ENCODE data around the gene BNIPL.

The BNIPL gene

GRCh38 chr1:151010346-151010726, 26.1 kb upstream of the BNIPL start:
- DNase-seq (ENCODE audit: low spot score), result no peak

DNA sequence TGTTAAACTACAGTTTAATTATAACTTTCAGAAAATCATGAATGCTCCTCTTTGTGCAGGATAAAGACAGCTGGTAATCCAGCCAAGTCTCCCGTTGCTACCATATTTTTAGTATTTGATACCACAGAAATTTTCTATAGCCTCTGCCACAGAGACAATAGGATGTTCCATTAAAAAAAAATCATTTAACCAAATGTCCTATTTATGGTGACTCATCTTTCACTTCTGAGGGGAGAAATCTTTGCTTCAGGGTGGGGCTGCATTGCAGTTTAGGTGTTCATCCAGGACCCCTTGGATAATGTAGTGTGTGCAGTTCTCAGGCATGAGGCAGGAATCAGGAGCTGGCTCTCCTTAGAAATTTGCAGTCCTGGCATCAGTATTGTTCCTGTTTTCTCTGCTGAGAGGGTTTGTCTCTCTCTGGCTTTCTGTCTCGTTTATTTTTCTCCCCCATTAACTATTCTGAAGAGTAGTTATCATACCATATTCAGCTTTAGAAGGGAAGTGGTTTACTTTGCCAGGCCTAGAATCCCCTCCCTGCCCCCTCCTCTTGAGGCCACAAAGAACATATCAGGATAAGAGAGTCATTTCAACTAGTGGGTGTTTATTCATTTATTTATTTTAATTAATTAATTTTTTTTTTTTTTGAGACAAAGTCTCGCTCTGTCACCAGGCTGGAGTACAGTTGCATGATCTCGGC, 25.1 kb upstream of the BNIPL start:
- DNase-seq (ENCODE audit: low spot score), result no peak

GRCh38 chr1:151012684-151013471, 23.5 kb upstream of the BNIPL start:
- DNase-seq (ENCODE audit: low spot score), result peak; percentile 21

- no peak for DNase-seq (ENCODE audit: low spot score)
These were observed 22.9 kb upstream of the BNIPL start for GRCh38 chr1:151013518-151013917.

- peak; percentile 82 for DNase-seq (ENCODE audit: low spot score)
These were observed 11.7 kb upstream of the BNIPL start for GRCh38 chr1:151024540-151025146.

DNA sequence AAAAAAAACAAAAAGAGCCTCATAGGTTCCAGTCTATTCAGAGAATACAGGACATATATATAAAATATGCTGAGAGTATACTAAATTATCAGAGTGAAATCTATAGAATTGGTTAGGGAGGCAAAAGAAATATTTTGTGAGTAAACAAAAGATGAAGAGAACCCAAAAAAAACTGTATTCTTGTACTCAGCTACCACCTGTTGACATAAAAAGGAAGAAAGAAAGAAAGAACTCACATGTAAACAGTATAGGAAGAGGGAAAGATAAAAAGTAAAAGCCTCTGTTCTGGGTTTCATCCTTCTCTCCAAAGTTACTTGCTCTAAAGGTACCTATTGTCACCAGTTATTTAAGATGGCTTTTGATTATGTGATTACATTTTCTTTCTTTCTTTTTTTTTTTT, 9.9 kb upstream of the BNIPL start:
- no peak for DNase-seq (ENCODE audit: low spot score)

DNA sequence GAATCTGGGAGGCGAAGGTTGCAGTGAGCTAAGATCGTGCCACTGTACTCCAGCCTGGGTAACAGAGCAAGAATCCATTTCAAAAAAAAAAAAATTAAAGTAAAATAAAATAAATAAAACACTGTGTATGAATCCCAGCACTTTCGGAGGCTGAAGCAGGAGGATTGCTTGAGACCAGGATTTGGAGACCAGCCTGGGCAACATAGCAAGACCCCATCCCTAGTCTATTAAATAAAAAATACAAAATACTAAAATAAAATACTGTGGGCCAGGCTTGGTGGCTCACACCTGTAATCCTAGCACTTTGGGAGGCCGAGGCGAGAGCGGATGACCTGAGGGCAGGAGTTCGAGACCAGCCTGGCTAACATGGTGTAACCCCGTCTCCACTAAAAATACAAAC, 4.2 kb upstream of the BNIPL start:
- no peak for DNase-seq (ENCODE audit: low spot score)

DNA sequence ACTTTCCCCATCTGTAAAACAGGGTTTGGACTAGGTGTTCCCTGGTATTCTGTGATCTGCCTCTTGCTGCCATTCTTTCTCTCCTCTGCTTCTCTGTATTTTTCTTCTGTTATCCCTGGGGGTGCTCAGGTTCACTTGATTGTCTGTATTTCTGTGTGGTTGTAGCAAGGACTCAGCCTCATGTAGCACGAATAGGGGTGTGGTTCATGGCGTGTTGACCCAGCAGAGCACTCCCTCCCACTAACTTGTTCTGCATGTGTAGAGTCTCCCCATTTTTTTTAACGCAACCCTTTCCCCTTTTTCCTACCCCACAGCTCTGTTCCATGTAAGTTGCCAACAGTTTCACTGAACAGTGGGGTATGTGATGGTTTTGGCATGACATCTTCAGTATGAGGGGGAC, 1.2 kb upstream of the BNIPL start:
- DNase-seq (ENCODE audit: low spot score), result no peak

DNA sequence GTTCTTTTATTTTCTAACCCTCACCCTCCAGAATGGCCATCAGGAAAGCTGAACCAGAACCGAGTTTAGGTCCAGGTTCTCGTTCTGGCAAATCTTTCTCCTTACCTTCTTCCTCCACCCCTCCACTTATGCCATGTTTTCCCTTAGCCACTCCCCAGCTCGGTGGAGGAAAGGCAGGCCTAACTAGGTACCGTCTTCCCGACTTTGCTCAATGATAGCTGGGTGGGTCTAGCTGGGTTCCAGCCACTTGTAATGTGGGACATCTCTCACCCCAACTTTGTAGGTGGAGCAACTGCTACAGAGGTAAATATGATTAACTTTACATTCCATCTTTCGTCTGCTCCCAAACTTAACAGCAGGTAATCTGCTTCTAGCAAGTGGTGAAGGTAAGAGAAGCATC, 646 bp downstream of the BNIPL start:
- no peak for DNase-seq (ENCODE audit: low spot score)

GRCh38 chr1:151039521-151039920, 3.1 kb downstream of the BNIPL start:
- DNase-seq (ENCODE audit: low spot score), result no peak

GRCh38 chr1:151043163-151043562, 6.8 kb downstream of the BNIPL start:
- DNase-seq (ENCODE audit: low spot score), result no peak

DNA sequence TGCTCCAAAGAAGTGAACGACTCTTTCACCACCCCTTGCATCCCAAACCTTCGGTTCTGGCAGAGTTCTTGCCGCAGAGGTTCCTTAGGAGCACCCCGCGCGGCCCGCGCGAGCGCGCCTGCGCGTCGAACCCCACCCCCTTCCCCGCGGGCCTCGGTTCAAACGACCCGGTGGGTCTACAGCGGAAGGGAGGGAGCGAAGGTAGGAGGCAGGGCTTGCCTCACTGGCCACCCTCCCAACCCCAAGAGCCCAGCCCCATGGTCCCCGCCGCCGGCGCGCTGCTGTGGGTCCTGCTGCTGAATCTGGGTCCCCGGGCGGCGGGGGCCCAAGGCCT, 11.2 kb downstream of the BNIPL start, which contains the start of gene C1orf56:
TSS of gene C1orf56 (plus strand) at position 161 of the 334 bp plus-strand sequence. CDS start at position 258, 97 bp downstream.
- DNase-seq (ENCODE audit: low spot score), result peak; percentile 96

DNA sequence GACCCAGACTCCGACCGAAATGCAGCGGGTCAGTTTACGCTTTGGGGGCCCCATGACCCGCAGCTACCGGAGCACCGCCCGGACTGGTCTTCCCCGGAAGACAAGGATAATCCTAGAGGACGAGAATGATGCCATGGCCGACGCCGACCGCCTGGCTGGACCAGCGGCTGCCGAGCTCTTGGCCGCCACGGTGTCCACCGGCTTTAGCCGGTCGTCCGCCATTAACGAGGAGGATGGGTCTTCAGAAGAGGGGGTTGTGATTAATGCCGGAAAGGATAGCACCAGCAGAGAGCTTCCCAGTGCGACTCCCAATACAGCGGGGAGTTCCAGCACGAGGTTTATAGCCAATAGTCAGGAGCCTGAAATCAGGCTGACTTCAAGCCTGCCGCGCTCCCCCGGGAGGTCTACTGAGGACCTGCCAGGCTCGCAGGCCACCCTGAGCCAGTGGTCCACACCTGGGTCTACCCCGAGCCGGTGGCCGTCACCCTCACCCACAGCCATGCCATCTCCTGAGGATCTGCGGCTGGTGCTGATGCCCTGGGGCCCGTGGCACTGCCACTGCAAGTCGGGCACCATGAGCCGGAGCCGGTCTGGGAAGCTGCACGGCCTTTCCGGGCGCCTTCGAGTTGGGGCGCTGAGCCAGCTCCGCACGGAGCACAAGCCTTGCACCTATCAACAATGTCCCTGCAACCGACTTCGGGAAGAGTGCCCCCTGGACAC, 11.7 kb downstream of the BNIPL start:
- DNase-seq (ENCODE audit: low spot score), result peak; percentile 78

DNA sequence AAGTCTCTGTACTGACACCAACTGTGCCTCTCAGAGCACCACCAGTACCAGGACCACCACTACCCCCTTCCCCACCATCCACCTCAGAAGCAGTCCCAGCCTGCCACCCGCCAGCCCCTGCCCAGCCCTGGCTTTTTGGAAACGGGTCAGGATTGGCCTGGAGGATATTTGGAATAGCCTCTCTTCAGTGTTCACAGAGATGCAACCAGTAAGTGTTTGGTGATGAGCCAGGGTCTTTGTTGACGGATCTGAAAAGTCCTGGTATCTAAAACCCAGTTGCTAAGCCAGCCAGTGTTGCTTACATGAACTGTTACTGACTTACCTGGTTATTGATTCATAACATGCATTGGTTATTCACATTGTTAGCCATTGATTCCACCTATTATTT, 12.3 kb downstream of the BNIPL start:
- DNase-seq (ENCODE audit: low spot score), result no peak

GRCh38 chr1:151049458-151049857, 13.1 kb downstream of the BNIPL start:
- DNase-seq (ENCODE audit: low spot score), result no peak

- DNase-seq (ENCODE audit: low spot score), result no peak
These were observed 13.8 kb downstream of the BNIPL start for GRCh38 chr1:151050051-151050688.

DNA sequence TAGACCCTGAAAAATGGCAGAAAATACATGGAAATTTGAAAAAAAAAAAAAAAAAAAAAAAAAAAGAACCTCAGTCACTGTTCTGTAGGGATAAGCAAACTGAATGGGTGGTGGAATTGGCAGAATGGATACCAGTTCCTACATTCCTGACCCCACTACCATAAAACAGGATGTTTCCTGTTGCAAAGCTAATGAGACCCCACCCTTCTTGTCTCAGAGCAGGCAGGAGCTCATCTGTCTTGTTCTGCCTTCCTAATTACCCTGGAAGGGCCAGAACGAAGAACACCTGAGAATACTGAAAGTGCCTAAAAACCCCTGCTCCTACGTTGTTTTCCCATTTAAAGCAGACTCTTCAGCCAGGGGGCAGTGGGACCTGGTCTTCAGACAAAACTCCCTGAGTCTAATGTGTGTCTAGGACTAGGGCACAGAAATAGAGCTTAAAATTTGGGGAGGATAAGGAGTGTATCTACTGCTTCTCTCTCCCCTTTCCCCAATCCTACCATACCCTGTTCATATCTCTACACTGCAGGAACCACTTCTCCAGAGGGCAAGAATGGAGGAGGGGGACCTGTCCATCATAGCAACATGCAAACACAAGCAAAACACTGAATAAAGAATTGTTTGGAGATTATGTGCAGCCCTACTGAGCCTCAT, 15.1 kb downstream of the BNIPL start:
- DNase-seq (ENCODE audit: low spot score), result no peak

- DNase-seq (ENCODE audit: low spot score), result no peak
These were observed 18.7 kb downstream of the BNIPL start for GRCh38 chr1:151054971-151055547.

- DNase-seq (ENCODE audit: low spot score), result no peak
These were observed 19.2 kb downstream of the BNIPL start for GRCh38 chr1:151055581-151055980.

GRCh38 chr1:151056149-151056548, 19.8 kb downstream of the BNIPL start:
- no peak for DNase-seq (ENCODE audit: low spot score)

GRCh38 chr1:151058692-151059091, 22.3 kb downstream of the BNIPL start:
- DNase-seq (ENCODE audit: low spot score), result peak; percentile 33

Data from GM03348 (cell line).